ENCODE results near the gene MRNIP.

DNA sequence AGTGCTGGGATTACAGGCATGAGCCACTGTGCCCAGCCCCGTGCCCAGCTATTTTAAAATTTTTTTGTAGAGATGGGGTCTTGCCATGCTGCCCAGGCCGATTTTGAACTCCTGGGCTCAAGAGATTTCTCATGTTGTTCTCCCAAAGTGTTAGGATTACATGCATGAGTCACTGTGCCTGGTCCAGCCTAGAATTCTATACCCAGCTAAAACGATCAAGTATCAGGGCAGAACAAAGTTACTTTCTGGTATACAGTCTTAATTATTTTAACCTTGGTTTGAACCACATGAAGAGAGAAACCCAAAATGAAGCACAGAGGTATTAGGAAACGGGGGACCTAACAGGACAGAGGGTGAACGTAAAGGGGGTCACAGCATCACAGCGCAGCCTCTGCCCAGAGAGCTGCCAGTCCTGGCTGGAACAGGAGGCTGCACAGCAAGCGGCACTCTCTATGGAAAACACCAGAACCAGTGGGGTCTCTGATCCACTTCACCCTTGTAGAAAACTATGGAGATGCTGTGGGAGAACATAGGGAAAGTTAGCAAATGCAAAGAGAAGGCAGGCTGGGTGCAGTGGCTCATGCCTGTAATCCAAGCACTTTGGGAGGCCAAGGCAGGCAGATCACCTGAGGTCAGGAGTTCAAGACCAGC lies 27.7 kb downstream of the MRNIP start:
- TF ChIP-seq, protein P1, sequence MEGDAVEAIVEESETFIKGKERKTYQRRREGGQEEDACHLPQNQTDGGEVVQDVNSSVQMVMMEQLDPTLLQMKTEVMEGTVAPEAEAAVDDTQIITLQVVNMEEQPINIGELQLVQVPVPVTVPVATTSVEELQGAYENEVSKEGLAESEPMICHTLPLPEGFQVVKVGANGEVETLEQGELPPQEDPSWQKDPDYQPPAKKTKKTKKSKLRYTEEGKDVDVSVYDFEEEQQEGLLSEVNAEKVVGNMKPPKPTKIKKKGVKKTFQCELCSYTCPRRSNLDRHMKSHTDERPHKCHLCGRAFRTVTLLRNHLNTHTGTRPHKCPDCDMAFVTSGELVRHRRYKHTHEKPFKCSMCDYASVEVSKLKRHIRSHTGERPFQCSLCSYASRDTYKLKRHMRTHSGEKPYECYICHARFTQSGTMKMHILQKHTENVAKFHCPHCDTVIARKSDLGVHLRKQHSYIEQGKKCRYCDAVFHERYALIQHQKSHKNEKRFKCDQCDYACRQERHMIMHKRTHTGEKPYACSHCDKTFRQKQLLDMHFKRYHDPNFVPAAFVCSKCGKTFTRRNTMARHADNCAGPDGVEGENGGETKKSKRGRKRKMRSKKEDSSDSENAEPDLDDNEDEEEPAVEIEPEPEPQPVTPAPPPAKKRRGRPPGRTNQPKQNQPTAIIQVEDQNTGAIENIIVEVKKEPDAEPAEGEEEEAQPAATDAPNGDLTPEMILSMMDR (optimal IDR thresholded peaks at IDR 0.05 in 1 of 3, IDR thresholded peaks at IDR 0.05 in 1 of 3, conservative IDR thresholded peaks at IDR 0.05 in 1 of 3; ENCODE audit: extremely low read depth in 1 of 3, insufficient read depth in 2 of 3, low read length in 3 of 3), result no peak
- no peak for TF ChIP-seq EZH2 (IDR thresholded peaks at IDR 0.05; ENCODE audit: low read length)
